Measurements from ENCODE around the gene URI1. TPM values are rescaled to one million over a fixed set of nuclear protein-coding genes. Genes with fewer than 3 reads are reported as not detected.

Gene URI1
- total and polyA plus RNA-seq, 2 of the 8 experiments (the other 6 are each of a cell fraction or from before 2014, with no cell fraction given): 27.7 to 64.3 TPM

GRCh38 chr19:29897466-29897865, 44.6 kb upstream of the URI1 start (continued):
- no peak for TF ChIP-seq EZH2 (IDR thresholded peaks at IDR 0.05; ENCODE audit: low read depth, low read length, severe bottlenecking)
- TF ChIP-seq, protein P1, sequence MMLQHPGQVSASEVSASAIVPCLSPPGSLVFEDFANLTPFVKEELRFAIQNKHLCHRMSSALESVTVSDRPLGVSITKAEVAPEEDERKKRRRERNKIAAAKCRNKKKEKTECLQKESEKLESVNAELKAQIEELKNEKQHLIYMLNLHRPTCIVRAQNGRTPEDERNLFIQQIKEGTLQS (IDR thresholded peaks at IDR 0.05; ENCODE audit: insufficient read depth, low read depth, low read length): no peak

All from H1 (cell line).